ENCODE results near the gene HOXC12.

DNA sequence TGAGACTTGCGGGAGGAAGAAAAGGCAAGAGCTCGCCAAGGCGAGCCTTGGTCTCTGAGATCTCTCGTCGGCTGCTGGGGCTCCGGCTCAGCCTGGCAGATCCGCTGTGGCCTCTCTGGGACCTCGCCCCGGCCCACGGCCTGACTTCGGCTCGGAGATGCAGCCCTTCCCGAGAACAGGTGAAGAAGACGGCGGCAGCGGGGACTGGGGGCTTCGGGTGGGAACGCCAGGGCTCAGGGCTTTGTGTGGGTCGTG lies 39.2 kb downstream of the HOXC12 start:
- TF ChIP-seq, protein P1, sequence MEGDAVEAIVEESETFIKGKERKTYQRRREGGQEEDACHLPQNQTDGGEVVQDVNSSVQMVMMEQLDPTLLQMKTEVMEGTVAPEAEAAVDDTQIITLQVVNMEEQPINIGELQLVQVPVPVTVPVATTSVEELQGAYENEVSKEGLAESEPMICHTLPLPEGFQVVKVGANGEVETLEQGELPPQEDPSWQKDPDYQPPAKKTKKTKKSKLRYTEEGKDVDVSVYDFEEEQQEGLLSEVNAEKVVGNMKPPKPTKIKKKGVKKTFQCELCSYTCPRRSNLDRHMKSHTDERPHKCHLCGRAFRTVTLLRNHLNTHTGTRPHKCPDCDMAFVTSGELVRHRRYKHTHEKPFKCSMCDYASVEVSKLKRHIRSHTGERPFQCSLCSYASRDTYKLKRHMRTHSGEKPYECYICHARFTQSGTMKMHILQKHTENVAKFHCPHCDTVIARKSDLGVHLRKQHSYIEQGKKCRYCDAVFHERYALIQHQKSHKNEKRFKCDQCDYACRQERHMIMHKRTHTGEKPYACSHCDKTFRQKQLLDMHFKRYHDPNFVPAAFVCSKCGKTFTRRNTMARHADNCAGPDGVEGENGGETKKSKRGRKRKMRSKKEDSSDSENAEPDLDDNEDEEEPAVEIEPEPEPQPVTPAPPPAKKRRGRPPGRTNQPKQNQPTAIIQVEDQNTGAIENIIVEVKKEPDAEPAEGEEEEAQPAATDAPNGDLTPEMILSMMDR (IDR thresholded peaks at IDR 0.05): no peak
- no peak for TF ChIP-seq POLR2A (IDR thresholded peaks at IDR 0.05)
